GM12878 (cell line): ENCODE measurements around the gene R3HDM1. TPM values are rescaled to one million over a fixed set of nuclear protein-coding genes. Genes with fewer than 3 reads are reported as not detected.

ENCODE experiments used
- CBFB ChIP-seq: IDR thresholded peaks from 2 replicates; pipeline ENCODE4 v1.6.1; 2016; ENCODE audit warnings: antibody characterized with exemption, low read depth
- CBX3 ChIP-seq: fragments of 200-600 bp; sonication (generic); IDR thresholded peaks from 2 replicates; pipeline ENCODE4 v1.6.1; 2016; ENCODE audit warnings: low read depth, borderline replicate concordance
- CHD2 ChIP-seq: IDR thresholded peaks from 2 replicates; pipeline ENCODE4 v1.6.1; 2011; ENCODE audit warnings: low read depth, low read length, improper control_type of control experiment, borderline replicate concordance
- CREB1 ChIP-seq: IDR thresholded peaks from 2 replicates; pipeline ENCODE4 v1.6.1; 2012; ENCODE audit warnings: low read depth, mild to moderate bottlenecking, inconsistent platforms
- E4F1 ChIP-seq: fragments of 450-650 bp; IDR thresholded peaks from 2 replicates; pipeline ENCODE4 v1.6.1; 2018; ENCODE audit warnings: borderline replicate concordance, mild to moderate bottlenecking; ENCODE audit not compliant: partially characterized antibody
- EED ChIP-seq: sonication (generic); IDR thresholded peaks from 2 replicates; pipeline ENCODE4 v1.6.1; 2016; ENCODE audit warnings: antibody characterized with exemption, low read depth
- ESRRA ChIP-seq: IDR thresholded peaks from 2 replicates; pipeline ENCODE4 v1.6.1; 2012; ENCODE audit warnings: mild to moderate bottlenecking, low read length, improper control_type of control experiment
- ETV6 ChIP-seq, 2 experiments: fragments of 450-650 bp in 1 of 2; IDR thresholded peaks in 1 of 2; conservative IDR thresholded peaks in 1 of 2; 2 replicates each; pipeline ENCODE4 v1.6.1; 2014; ENCODE audit warnings: antibody characterized with exemption in 1 of 2, borderline replicate concordance in 1 of 2, low read depth in 1 of 2, mild to moderate bottlenecking in 1 of 2, moderate library complexity in 1 of 2
- FOXK2 ChIP-seq: fragments of 450-650 bp; IDR thresholded peaks from 2 replicates; pipeline ENCODE4 v1.6.1; 2017; ENCODE audit warnings: mild to moderate bottlenecking, moderate library complexity
- GATAD2B ChIP-seq: fragments of 450-650 bp; conservative IDR thresholded peaks from 2 replicates; pipeline ENCODE4 v1.6.1; 2017; ENCODE audit warnings: low read depth, mild to moderate bottlenecking, moderate library complexity
- HDGF ChIP-seq: fragments of 450-650 bp; IDR thresholded peaks from 2 replicates; pipeline ENCODE4 v1.6.1; 2016; ENCODE audit warnings: antibody characterized with exemption
- LARP7 ChIP-seq: fragments of 450-650 bp; IDR thresholded peaks from 2 replicates; pipeline ENCODE4 v1.6.1; 2017; ENCODE audit warnings: mild to moderate bottlenecking
- MAX ChIP-seq: IDR thresholded peaks from 2 replicates; pipeline ENCODE4 v1.6.1; 2012; ENCODE audit warnings: low read depth, low read length, improper control_type of control experiment
- NBN ChIP-seq: fragments of 450-650 bp; IDR thresholded peaks from 2 replicates; pipeline ENCODE4 v1.6.1; 2016
- NR2C1 ChIP-seq: fragments of 450-650 bp; IDR thresholded peaks from 2 replicates; pipeline ENCODE4 v1.6.1; 2017; ENCODE audit warnings: antibody characterized with exemption, mild to moderate bottlenecking, moderate library complexity
- PKNOX1 ChIP-seq: fragments of 450-650 bp; IDR thresholded peaks from 2 replicates; pipeline ENCODE4 v1.6.1; 2016; ENCODE audit warnings: mild to moderate bottlenecking
- POLR2A ChIP-seq: IDR thresholded peaks from 2 replicates; pipeline ENCODE4 v1.6.1; 2011; ENCODE audit warnings: low read depth, mild to moderate bottlenecking, low read length
- SIN3A ChIP-seq: IDR thresholded peaks from 2 replicates; pipeline ENCODE4 v1.6.1; 2012; ENCODE audit warnings: low read depth, low read length, improper control_type of control experiment
- SIX5 ChIP-seq: IDR thresholded peaks from 2 replicates; pipeline ENCODE4 v1.6.1; 2011; ENCODE audit warnings: mild to moderate bottlenecking, low read depth, low read length, moderate library complexity; ENCODE audit not compliant: severe bottlenecking
- SPI1 ChIP-seq: IDR thresholded peaks from 2 replicates; pipeline ENCODE4 v1.6.1; 2011; ENCODE audit warnings: low read depth, mild to moderate bottlenecking, low read length, moderate library complexity, borderline replicate concordance; ENCODE audit not compliant: insufficient read depth
- SRF ChIP-seq, 2 experiments: IDR thresholded peaks; 2 replicates each; pipeline ENCODE4 v1.6.1; 2011; ENCODE audit warnings: low read depth in 2 of 2, low read length in 2 of 2, mild to moderate bottlenecking in 1 of 2, moderate library complexity in 1 of 2
- ZBTB40 ChIP-seq: fragments of 450-650 bp; IDR thresholded peaks from 2 replicates; pipeline ENCODE4 v1.6.1; 2016; ENCODE audit warnings: mild to moderate bottlenecking, moderate library complexity, borderline replicate concordance
- ZNF24 ChIP-seq: fragments of 450-650 bp; IDR thresholded peaks from 2 replicates; pipeline ENCODE4 v1.6.1; 2017; ENCODE audit warnings: antibody characterized with exemption, mild to moderate bottlenecking
- polyA plus RNA-seq, 11 experiments: library from polyadenylated mRNA; depleted of rRNA in 4 of 11; unstranded in 6 of 11; stranded (reverse) in 5 of 11; fragments of >200 nt; fragmentation: Nextera tagmentation in 4 of 11; fragmentation: Illumina TruSeq in 1 of 11; extraction: Ambion mirVana in 4 of 11; extraction: Trizol in 1 of 11; gene quantifications; 1 replicate in 1 of 11; 2 replicates in 10 of 11; pipeline versions ENCODE4 v1.2.1 to v1.2.3, GENCODE V29; 2011 to 2016; ENCODE audit warnings: inconsistent platforms in 2 of 11, missing spikeins in 2 of 11, low read depth in 1 of 11
- total RNA-seq, 4 experiments: library from RNA; depleted of rRNA in 3 of 4; stranded (reverse); fragments of >200 nt in 3 of 4; fragmentation: Illumina TruSeq in 1 of 4; extraction: Trizol in 1 of 4; gene quantifications; 2 replicates each; pipeline versions ENCODE4 v1.2.1 to v1.2.3, GENCODE V29; 2013 to 2021

R3HDM1 gene
- total and polyA plus RNA-seq, 10 of the 15 experiments (the other 5 are each of a cell fraction or from before 2014, with no cell fraction given) = 16.8 to 89.6 (median 47.7) TPM

GRCh38 chr2:135741395-135742324 is 210.4 kb downstream of the R3HDM1 start, which contains the start of gene UBXN4 (continued):
- peak; percentile 29; the same call in 1 of the 2 replicates for TF ChIP-seq MAX
- peak; percentile 97 for TF ChIP-seq POLR2A
- peak; percentile 94 for TF ChIP-seq E4F1
- TF ChIP-seq PKNOX1 = peak; percentile 89
- no peak for TF ChIP-seq ZNF24
- TF ChIP-seq SPI1 = 0 out of 2 replicates have a peak, but pooled peaks have one; percentile 4
- peak in 1 of 2 experiments; percentile 41; a peak in 1 of 4 replicates for TF ChIP-seq SRF (IDR thresholded peaks at IDR 0.05; ENCODE audit: low read depth in 2 of 2, low read length in 2 of 2)
- peak; percentile 54; the same call in 1 of the 2 replicates for TF ChIP-seq NBN
- TF ChIP-seq CBFB = peak; percentile 25; the same call in 1 of the 2 replicates
- TF ChIP-seq SIN3A = peak; percentile 38; the same call in 1 of the 2 replicates
- no peak for TF ChIP-seq ETV6 (conservative IDR thresholded peaks at IDR 0.05 in 1 of 2, IDR thresholded peaks at IDR 0.05 in 1 of 2; ENCODE audit: borderline replicate concordance in 1 of 2, low read depth in 1 of 2)
- TF ChIP-seq FOXK2 = no peak
- peak; percentile 79 for TF ChIP-seq CHD2
- peak; percentile 19; the same call in 1 of the 2 replicates for TF ChIP-seq EED
- no peak for TF ChIP-seq NR2C1
- TF ChIP-seq ESRRA = no peak
- peak; percentile 92 for TF ChIP-seq HDGF
- peak; percentile 96 for TF ChIP-seq CREB1
- peak; percentile 86 for TF ChIP-seq SIX5
- 0 out of 2 replicates have a peak, but pooled peaks have one; percentile 56 for TF ChIP-seq GATAD2B
- TF ChIP-seq ZBTB40 = peak; percentile 54; the same call in 1 of the 2 replicates
- no peak for TF ChIP-seq CBX3
- peak; percentile 86 for TF ChIP-seq LARP7
